ENCODE results near the gene AP5M1.
"Not testable (repeated sequence)": the region's sequence is repeated elsewhere in the genome, so short reads cannot be mapped to it uniquely, and the experiment has no call there.

Gene AP5M1

GRCh38 chr14:57268161-57269069, at the start of gene AP5M1, which contains the start of gene EXOC5:
Gene AP5M1 (plus strand): TSS chr14:57268971. CDS start chr14:57269315, 344 bp downstream.
Gene EXOC5 (minus strand): TSS chr14:57268905. CDS start chr14:57268648, 257 bp downstream.
- peak; percentile 81 for DNase-seq

GRCh38 chr14:57221931-57222330, 46.8 kb upstream of the AP5M1 start:
- no peak for DNase-seq

- DNase-seq = no peak
Observed at GRCh38 chr14:57227083-57227482, 41.7 kb upstream of the AP5M1 start.

GRCh38 chr14:57228320-57228719, 40.5 kb upstream of the AP5M1 start:
- DNase-seq = not testable (repeated sequence)

- DNase-seq = no peak
Observed at GRCh38 chr14:57232006-57232405, 36.8 kb upstream of the AP5M1 start.

GRCh38 chr14:57240115-57240514, 28.7 kb upstream of the AP5M1 start:
- not testable (repeated sequence) for DNase-seq

GRCh38 chr14:57243320-57243719, 25.5 kb upstream of the AP5M1 start:
- DNase-seq = no peak

GRCh38 chr14:57244106-57244505, 24.7 kb upstream of the AP5M1 start:
- DNase-seq = no peak

GRCh38 chr14:57245941-57246340, 22.8 kb upstream of the AP5M1 start:
- no peak for DNase-seq

GRCh38 chr14:57246933-57247657, 21.7 kb upstream of the AP5M1 start:
- no peak for DNase-seq

GRCh38 chr14:57254884-57255283, 13.9 kb upstream of the AP5M1 start:
- no peak for DNase-seq

- not testable (repeated sequence) for DNase-seq
Observed at GRCh38 chr14:57258221-57258620, 10.6 kb upstream of the AP5M1 start.

- DNase-seq = no peak
Observed at GRCh38 chr14:57259672-57260071, 9.1 kb upstream of the AP5M1 start.

GRCh38 chr14:57261604-57262003, 7.2 kb upstream of the AP5M1 start:
- no peak for DNase-seq

- no peak for DNase-seq
Observed at GRCh38 chr14:57262117-57262516, 6.7 kb upstream of the AP5M1 start.

GRCh38 chr14:57266065-57266464, 2.7 kb upstream of the AP5M1 start:
- DNase-seq = no peak

- no peak for DNase-seq
Observed at GRCh38 chr14:57273236-57273635, 4.5 kb downstream of the AP5M1 start.

GRCh38 chr14:57274551-57274950, 5.8 kb downstream of the AP5M1 start:
- no peak for DNase-seq

GRCh38 chr14:57275023-57275664, 6.4 kb downstream of the AP5M1 start:
- no peak for DNase-seq

- no peak for DNase-seq
Observed at GRCh38 chr14:57277062-57277461, 8.3 kb downstream of the AP5M1 start.

GRCh38 chr14:57287745-57288144, 19.0 kb downstream of the AP5M1 start:
- no peak for DNase-seq

- no peak for DNase-seq
Observed at GRCh38 chr14:57290751-57291150, 22.0 kb downstream of the AP5M1 start.
